Activated CD4-positive, CD25-positive, alpha-beta regulatory T cell treated with anti-CD3 and anti-CD28 coated beads, Interleukin-2, amount 50 U/mL, for 24 hours (primary cell): Measurements from ENCODE around the gene ALKBH5.

Experiments used
- ATAC-seq, 2 donors: fragments of 150-1000 bp; cut with Tn5 transposase; one replicate each; pipeline ENCODE4 v1.10.0; 2021; ENCODE audit warnings: mild to moderate bottlenecking in 1 of 2, moderate library complexity in 1 of 2

Gene ALKBH5

DNA sequence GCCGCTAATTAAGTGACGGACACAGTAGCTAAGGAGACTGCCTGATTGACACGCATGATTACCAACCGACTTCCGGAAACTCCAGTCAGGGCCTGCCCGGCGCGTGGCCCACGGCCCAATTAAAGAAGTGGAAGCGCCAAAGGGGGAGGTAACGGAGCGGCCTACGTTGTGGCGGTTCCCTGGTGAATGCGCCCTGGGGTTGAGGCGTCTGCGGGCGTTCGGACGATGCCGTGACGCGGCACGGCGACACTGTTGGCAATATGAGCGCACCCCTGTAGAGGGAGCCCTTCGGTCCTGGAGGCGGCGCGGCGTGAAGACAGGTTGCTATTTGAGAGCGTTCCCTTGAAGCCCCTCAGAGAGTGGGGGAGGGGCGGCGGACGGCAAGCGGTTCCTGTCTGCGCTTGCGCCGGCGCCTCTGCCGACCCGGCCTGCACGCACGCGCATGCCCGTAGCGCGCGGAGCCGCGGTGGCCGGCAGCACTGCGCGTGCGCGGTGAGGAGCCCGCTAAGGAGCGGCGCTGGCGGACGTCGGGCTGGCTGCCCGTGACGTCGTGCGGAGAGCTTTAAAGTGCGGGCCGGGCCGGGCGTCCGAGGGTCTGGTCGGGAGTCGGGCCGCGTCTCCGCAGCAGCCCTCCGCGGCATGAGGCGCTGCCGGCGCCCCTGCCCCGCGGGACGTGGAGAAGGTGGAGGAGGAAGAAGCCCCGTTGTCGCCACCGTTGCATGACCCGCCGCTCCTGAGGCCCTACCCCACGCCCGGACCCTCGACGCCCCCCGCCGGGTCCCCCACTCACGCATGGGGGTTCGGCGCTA is at the start of gene ALKBH5:
Gene ALKBH5, plus strand, starts transcription at position 495 of the 809 bp plus-strand sequence. CDS start 416 bp downstream, outside the sequence.
- peak; percentile 88 to 89 for ATAC-seq

DNA sequence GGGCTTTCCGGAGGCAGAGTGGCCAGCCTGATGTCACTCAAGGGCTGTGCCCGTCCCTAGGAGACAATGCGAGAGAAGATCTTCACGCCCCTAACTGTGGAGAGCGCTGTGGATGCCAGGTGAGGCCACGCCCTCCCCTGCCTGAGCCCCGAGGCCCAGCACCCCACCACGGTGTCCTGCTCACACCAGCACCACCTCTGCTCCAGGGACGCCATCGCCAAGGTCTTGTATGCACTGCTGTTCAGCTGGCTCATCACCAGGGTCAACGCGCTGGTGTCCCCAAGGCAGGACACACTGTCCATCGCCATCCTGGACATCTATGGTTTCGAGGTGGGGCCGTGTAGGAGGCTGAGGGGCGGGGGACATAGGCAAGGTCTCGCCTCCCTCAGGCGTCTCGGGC is 47.3 kb upstream of the ALKBH5 start:
- ATAC-seq: no peak

DNA sequence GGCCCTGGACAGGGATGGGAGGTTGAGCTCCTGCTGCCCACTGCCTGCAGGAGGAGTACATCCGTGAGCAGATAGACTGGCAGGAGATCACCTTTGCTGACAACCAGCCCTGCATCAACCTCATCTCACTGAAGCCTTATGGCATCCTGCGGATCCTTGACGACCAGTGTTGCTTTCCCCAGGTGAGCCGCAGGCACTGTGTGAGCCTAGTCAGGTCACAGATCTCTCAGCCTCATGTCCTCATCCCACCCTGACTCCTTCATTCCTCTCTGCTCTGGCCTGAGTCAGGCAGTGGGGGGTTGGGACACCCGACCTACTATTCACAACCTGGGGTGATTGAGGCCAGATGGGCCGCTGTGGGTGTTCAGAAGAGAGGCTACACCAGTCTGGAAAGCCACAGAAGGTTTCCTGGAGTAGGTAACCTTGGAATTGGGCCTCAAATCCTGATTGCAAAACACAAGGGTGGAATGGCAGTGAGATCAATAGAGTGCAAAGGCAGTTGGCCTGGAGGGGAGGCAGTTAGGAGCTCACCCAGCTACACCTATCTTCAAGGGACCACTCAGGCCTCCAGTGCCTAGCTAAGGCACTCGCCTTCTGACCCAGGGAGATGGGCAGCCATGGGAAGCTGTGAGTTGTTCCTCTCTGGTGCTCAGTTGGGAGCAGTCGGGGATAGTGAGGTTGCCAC is 45.4 kb upstream of the ALKBH5 start:
- ATAC-seq: no peak

DNA sequence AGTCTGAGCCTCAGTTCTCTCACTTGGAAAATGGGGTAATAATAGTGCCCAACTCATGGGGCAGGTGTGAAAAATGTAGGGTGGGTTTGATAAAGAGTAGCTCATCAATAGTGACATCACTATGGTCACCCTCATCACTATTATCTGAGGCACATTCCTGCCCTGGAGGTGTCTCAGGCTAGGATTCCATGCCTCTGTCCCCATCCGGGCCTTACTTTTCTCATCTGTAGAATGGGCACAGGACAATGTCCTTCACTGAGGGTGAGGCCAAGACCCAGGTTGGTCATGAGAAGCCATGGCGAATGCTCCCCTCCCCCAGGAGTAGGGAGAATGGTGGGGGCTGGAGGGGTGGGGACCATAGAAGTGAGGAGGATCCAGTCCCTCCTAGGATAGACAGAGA is 44.5 kb upstream of the ALKBH5 start:
- no peak for ATAC-seq

DNA sequence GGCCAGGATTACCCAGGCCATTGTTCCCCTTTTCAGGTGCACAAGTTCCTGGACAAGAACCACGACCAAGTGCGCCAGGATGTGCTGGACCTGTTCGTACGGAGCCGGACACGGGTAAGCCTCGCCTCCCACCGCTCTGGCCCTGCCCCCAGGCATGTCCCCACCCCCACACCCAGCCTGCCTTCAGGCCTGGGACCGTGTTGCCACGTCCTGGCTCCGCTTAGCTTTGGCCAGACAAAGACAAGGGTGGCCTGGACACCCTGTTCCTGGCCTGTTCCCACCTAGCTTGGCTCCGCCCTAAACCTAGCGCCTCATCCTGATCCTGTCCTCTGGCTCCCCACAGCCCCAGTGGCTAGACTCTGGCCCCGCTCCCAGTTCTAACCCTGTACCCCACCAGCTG is 44.1 kb upstream of the ALKBH5 start:
- no peak for ATAC-seq

DNA sequence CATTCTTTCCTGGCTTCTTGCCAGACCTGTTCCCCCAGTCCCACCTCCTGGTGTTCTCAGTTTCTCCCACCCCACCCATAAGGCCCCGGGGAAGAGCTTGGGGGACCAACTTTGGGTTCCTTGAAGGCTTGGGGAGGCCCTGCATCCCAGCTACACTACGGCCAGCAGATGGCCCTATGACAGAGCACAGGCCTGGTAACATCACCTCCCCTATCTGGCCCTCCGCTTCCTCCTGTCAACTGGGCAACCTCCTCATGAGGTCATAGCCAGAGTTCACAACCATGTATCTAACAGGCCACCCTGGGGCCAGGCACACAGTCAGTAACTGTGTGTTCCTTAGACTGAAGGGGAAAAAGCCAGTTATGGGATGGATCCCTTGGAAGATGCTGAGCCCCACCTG is 43.7 kb upstream of the ALKBH5 start:
- ATAC-seq: no peak

DNA sequence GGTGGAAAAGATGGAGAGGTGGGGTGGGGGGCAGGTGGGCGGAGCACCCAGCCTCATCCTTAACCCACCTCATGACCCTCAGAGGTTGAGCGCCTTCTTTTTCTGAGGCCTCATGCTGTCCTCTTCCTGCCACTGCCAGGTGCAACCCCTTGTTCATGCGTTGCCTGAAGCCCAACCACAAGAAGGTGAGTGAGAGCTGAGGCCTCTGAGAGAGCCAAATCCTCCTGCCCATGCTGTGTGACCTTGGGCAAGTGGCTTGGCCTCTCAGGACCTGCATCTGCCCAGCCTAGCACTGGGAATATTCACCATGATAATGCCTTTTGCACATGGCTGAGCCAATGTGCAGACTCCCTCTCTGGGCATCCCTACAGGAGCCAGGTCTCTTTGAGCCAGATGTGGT is 43.0 kb upstream of the ALKBH5 start:
- no peak for ATAC-seq

DNA sequence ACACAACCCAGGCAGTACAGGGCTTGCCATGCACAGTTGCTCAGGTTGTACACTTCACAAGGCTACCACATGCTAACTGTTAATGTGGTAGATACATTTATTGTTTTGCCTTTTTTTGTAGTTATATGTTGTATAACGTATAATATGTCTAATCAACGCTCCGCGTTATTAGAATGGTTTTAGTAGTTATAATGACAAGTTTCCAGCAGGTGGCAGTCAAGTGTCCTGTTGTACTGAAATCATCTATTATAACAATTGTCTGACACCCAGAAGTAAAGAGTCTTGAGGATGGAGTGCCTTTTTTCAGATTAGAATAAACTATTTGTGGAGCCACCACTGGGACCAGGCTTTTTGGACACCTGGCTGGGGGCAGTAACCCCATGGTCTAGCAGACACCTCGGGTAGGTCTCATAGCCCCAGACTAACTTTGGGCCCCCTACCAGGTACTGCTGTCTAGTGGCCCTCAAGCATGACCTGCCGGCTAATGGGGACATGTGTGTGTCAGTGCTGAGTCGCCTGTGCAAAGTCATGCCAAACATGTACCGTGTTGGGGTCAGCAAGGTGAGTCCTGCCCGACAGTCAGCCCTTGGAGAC is 42.3 kb upstream of the ALKBH5 start:
- ATAC-seq: peak in 1 of 2 donors; percentile 48

DNA sequence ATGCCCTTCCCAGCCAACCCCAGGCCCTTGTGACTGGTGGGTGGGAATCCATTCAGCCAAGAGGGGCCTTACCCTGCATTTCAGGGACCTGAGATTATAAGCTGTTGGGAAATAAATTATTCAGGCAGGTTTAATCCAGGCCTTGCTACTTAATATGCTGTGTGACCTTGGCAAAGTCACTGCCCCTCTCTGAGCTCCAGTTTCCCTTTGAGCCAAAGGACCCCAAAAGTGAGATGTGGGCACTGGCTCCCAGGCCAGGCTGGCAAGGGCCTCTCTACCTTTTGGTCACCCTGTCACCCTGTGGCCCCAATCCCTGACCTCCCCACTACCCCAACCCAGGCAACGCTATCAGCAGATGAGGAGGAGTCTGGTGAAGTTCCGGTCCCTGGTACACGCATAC is 41.2 kb upstream of the ALKBH5 start:
- ATAC-seq: no peak

DNA sequence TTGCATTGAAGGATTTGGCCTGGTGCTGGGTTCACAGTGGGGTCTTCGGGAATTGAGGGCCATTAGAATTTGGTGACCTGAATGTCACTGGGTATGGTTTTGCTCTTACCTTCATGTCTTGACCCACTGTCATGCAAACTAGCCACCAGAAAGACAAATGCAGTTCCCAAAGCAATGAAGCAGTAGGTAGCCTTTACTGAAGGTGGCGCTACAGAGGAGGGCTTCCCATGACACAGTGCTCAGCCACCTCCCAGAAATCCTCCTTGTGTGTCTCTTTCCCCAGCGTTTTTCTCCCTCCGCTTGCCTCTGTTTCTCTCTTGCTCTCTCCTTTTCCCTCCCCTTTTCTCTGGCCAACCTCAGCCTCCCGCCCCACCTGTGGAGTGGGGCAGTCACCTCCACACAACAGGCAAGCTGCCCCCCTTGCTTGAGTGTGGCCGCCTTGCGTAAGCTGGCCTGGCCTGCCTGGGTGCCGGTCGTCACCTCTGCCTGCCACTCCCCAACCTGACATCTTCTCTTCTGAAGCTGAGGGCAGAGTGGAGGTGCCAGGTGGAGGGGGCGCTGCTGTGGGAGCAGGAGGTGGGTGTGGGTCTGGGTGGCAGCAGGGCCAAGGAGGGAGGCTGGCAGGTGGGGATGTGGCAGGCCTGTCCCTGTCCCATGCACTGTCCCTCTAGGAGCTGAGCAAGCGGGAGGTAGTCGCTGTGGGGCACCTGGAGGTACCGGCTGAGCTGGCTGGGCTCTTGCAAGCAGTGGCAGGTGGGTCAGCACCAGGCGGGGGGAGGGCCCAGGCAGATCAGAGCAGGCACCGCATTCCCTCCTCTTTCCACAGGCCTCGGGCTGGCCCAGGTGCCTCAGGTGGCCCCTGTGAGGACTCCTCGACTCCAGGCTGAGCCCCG is 40.3 kb upstream of the ALKBH5 start:
- ATAC-seq: no peak

DNA sequence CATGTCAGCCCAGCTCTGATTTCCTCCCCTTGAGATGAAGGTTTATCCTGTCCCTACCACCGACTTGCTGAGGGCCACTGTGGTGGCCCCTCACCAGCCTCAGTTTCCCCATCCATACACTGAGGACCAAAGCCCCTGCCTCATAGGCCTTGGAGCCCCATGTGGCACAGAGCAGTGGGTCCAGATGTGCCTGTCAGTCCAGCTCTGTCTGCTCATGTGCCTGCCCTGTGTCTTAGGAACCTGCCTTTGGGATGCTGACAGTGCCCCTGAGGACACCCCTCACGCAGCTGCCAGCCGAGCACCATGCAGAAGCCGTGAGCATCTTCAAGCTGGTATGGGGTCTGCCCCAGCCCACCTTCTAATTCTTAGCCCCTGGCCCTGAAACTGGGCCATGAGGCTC is 39.4 kb upstream of the ALKBH5 start:
- ATAC-seq: no peak

DNA sequence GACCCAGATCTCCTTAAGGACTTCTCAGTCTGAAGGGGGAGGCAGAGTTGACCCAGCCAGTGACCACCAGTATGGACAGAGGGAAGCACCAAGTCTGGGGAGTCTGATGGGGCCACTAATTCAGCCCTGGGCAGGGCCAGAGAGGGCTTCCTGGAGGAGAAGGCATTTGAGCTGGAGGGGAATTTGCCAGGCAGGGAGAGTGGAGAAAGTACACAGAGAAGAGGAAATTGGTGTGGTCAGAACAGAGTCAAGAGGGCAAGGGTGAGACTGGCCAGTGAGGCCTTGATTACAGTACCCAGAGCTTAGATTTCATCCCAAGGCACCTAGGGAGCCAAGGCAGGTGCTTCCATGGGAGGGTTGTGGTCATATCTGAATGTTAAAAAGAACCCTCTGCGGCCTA is 38.8 kb upstream of the ALKBH5 start:
- ATAC-seq: no peak

DNA sequence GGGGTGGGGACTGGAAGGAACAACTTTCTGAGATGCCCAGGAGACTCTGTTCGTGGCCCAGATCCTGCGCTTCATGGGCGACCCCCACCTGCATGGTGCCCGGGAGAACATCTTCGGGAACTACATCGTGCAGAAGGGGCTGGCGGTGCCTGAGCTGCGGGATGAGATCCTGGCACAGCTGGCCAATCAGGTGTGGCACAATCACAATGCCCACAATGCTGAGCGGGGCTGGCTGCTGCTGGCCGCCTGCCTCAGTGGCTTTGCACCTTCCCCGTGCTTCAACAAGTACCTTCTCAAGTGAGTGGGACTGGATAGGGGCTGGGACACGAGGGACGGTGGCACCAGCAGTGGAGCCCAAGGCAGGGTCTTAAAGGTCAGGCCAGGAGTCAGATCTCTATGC is 37.8 kb upstream of the ALKBH5 start:
- no peak for ATAC-seq

DNA sequence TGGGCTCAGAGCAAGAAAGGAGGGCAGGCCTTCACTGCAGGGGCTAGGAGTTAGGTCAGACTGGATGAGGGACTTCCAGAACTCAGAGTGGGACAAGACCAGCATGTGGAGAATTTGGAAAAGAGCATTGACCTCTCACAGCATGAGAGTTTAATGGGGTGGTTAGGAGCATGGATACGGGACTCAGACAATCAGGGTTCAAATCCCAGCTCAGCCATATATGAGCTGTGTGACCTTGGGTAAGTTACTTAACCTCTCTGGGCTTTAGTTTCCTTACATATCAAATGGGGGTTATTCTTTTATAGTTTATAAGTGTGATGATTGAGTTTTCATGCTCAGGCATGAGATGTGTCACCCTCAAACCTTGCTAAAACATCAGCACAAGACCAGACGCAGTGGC is 37.4 kb upstream of the ALKBH5 start:
- no peak for ATAC-seq

DNA sequence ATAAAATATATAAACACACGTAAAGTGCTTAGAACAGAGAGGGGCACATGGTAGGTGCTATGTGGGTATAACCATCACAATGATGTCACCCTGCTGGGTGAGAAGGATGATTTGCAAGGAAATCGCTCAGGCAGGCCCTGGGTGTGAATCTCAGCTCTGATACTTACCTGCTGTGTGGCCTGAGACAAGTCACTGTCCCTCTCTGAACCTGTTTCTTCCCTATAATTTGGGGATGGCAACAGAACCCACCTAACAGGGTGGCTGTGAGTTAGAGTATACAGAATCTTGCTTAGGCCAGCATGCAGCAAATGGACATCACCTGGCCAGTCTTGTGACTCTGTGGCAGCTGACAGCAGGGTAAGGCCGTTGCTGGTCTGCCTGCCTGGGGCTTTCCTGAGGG is 36.6 kb upstream of the ALKBH5 start:
- peak in 1 of 2 donors; percentile 10 for ATAC-seq

DNA sequence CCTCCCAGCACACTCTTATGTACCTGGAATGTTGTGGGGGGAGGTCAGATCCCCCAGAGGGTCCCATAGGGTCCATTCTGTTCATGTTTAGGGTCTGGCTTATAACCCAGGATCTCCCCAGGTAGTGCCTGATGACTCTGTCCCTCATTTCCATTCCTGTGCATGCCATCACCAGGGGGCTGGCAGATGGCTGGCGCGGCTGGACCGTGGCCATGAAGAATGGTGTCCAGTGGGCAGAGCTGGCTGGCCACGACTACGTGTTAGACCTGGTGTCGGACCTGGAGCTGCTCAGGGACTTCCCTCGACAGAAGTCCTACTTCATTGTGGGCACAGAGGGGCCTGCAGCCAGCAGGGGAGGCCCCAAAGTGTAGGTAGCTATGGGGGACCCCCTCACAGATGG is 35.0 kb upstream of the ALKBH5 start:
- ATAC-seq: no peak

DNA sequence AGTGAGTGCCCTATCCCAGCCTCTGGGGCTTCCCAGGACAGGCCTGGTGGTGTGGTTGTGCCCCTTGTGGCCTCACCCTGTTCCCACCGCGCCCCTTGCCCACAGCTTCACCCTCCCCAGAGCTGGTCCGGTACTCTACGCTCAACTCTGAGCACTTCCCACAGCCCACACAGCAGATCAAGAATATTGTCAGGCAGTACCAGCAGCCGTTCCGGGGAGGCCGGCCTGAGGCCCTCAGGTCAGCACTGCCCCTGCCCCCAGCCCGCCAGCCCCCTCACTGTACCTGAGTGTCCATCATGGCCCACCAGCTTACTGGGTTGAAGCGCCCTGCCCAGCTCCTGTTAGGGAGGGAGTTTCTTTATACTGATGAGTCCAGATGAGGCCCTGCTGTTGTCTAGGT is 32.3 kb upstream of the ALKBH5 start:
- no peak for ATAC-seq

DNA sequence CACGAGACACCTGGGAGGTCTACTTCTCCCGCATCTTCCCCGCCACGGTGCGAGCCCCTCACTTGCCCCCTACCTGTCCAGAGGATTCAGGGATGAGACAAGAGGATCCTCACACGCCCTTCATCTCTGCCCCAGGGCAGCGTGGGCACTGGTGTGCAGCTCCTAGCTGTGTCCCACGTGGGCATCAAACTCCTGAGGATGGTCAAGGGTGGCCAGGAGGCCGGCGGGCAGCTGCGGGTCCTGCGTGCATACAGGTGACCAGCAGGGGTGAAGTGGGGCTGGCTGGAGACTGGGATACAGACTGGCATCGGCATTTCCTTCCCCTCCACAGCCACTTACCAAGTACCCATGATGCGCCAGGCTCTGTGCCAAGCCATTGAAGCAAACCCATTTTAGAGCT is 28.4 kb upstream of the ALKBH5 start:
- ATAC-seq: no peak

DNA sequence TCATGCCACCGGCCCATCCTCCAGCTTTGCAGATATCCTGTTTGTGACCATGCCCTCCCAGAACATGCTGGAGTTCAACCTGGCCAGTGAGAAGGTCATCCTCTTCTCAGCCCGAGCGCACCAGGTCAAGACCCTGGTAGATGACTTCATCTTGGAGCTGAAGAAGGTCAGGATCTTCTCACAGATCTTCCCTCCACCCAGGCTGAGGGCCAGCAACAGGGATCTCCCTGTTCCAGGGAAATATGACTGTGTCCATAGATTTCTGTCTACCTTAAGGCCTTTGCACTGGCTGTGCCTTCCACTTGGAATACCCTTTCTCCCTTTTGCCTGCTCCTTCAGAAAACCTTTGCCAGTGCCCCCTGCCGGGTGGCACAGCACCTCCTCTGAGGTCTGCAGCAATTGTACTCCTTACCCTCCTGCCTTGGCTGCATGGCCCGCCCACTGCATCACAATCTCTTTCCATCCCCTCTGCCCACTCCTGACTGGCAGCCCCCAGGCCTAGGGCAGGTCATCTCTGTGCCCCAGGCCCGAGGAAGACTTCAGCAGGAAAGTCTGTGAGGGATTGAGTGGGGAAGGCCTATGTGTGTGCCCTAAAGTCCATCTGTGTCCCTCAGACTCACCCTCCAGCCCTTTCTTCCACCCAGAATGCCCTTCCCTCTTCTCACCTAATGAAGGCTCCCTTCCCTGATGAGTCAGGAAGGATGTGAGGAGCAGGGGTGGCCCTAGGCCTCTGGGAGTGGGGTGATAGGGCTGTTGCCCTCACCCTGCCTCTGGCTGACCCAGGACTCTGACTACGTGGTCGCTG is 27.3 kb upstream of the ALKBH5 start:
- ATAC-seq: no peak

DNA sequence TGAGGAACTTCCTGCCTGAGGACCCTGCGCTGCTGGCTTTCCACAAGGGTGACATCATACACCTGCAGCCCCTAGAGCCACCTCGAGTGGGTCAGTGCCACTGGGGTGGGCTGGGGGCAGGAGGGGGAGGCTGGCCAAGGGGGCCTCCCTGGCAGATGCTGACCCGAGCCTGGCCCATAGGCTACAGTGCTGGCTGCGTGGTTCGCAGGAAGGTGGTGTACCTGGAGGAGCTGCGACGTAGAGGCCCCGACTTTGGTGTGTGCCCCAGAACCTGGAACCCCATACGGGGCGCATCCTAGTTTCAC is 26.7 kb upstream of the ALKBH5 start:
- ATAC-seq: no peak

DNA sequence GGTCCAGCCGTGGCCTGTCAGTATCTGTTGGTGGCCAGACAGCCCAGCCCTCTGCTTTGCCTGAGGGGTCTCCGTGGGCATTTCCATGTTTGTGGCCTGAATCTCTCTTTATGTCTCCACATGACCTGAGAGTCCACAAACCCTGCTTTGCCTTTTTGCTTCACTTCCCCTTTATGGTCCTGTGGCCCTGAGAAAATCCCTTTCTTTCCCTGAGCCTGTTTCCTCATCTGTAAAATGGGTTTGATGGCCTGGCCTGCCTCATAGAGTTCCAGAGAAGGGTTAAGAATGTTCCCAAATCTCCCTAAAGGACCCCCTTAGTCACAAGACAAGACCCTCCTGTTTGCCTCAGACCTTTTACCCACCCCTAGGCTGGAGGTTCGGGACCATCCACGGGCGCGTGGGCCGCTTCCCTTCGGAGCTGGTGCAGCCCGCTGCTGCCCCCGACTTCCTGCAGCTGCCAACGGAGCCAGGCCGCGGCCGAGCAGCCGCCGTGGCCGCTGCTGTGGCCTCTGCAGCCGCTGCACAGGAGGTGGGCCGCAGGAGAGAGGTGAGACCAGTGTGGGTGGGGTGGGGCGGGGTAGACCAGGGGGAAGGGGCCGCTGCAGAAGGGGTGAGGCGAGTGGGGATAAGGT is 26.2 kb upstream of the ALKBH5 start:
- ATAC-seq: no peak
